Testis (tissue), 2 donors: Measurements from ENCODE around the gene PLEKHM3.

Experiments
- POLR2A ChIP-seq: fragments of 450-650 bp; IDR thresholded peaks from one replicate; pipeline ENCODE4 v1.6.1; 2017; ENCODE audit warnings: antibody characterized with exemption, mild to moderate bottlenecking, moderate library complexity
- TF ChIP-seq, protein P1 (sequence below), 3 experiments: fragments of 450-650 bp in 2 of 3; fragments of 200-600 bp in 1 of 3; sonication (generic) in 1 of 3; IDR thresholded peaks; one replicate each; pipeline ENCODE4 v1.5.1; 2016 to 2019; ENCODE audit warnings: antibody characterized with exemption in 3 of 3, mild to moderate bottlenecking in 2 of 3, moderate library complexity in 1 of 3

DNA sequence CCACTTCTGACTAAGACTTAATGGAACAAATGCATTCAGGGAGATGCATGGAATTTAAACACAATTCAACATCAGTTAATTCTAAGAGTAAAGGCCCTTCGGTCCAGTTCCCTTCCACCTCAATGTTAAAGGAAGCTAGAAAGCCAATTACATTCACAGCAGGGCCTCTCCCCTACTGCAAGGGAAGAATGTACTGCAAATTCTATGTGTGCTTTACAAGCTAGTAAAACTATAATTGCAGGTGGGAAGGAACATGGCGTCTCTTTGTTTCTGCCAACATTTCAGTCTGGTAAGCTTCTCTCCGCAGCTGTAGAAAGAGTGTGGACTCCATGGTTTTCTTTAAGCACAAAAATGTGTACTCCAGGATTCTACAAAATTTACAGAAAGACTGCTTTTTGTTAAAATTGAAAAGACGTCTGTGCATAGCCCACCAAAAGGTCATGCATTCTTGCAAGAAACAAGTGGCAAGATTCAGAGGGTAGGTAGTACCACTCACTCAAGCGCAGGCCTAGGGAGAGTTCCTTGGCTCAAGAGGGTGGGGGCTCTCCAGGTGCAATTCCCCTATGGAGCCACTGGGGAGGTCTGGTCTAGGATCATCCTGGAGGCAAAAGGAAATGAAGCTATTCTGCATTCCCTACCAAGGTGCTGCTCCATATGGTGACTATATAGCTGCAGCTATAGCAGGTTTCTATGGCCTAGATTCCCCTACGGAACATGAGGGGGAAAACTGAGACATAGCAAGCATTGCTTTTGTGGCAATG lies 128.6 kb downstream of the PLEKHM3 start:
- TF ChIP-seq, protein P1, sequence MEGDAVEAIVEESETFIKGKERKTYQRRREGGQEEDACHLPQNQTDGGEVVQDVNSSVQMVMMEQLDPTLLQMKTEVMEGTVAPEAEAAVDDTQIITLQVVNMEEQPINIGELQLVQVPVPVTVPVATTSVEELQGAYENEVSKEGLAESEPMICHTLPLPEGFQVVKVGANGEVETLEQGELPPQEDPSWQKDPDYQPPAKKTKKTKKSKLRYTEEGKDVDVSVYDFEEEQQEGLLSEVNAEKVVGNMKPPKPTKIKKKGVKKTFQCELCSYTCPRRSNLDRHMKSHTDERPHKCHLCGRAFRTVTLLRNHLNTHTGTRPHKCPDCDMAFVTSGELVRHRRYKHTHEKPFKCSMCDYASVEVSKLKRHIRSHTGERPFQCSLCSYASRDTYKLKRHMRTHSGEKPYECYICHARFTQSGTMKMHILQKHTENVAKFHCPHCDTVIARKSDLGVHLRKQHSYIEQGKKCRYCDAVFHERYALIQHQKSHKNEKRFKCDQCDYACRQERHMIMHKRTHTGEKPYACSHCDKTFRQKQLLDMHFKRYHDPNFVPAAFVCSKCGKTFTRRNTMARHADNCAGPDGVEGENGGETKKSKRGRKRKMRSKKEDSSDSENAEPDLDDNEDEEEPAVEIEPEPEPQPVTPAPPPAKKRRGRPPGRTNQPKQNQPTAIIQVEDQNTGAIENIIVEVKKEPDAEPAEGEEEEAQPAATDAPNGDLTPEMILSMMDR (IDR thresholded peaks at IDR 0.05): no peak
- no peak for TF ChIP-seq POLR2A
